ENCODE data around the gene BLMH.
"Not testable (repeated sequence)": the region's sequence is repeated elsewhere in the genome, so short reads cannot be mapped to it uniquely, and the experiment has no call there.

Gene BLMH

GRCh38 chr17:30230009-30230408 lies 61.7 kb downstream of the BLMH start:
- DNase-seq, result not testable (repeated sequence)

- DNase-seq, result no peak
These were observed 62.7 kb downstream of the BLMH start for GRCh38 chr17:30229012-30229411.

- no peak for DNase-seq
These were observed 63.7 kb downstream of the BLMH start for GRCh38 chr17:30228011-30228410.

GRCh38 chr17:30226878-30227277 lies 64.9 kb downstream of the BLMH start:
- no peak for DNase-seq

GRCh38 chr17:30225919-30226553 lies 65.7 kb downstream of the BLMH start:
- no peak for DNase-seq

GRCh38 chr17:30225112-30225511 lies 66.6 kb downstream of the BLMH start:
- no peak for DNase-seq

GRCh38 chr17:30224419-30224960 lies 67.3 kb downstream of the BLMH start:
- no peak for DNase-seq

GRCh38 chr17:30222721-30223175 lies 69.0 kb downstream of the BLMH start:
- no peak for DNase-seq

GRCh38 chr17:30222251-30222650 lies 69.5 kb downstream of the BLMH start:
- DNase-seq, result no peak

GRCh38 chr17:30221346-30221745 lies 70.4 kb downstream of the BLMH start:
- no peak for DNase-seq

- no peak for DNase-seq
These were observed 71.3 kb downstream of the BLMH start for GRCh38 chr17:30220414-30220813.

- DNase-seq, result no peak
These were observed 71.9 kb downstream of the BLMH start for GRCh38 chr17:30219833-30220232.

GRCh38 chr17:30219315-30219714 lies 72.4 kb downstream of the BLMH start:
- no peak for DNase-seq

GRCh38 chr17:30218799-30219198 lies 72.9 kb downstream of the BLMH start:
- no peak for DNase-seq

GRCh38 chr17:30217746-30218245 lies 73.9 kb downstream of the BLMH start:
- no peak for DNase-seq

GRCh38 chr17:30217054-30217453 lies 74.7 kb downstream of the BLMH start:
- DNase-seq, result no peak

- no peak for DNase-seq
These were observed 79.0 kb downstream of the BLMH start for GRCh38 chr17:30212750-30213149.

- no peak for DNase-seq
These were observed 80.4 kb downstream of the BLMH start for GRCh38 chr17:30211371-30211770.

GRCh38 chr17:30210901-30211300 lies 80.8 kb downstream of the BLMH start:
- DNase-seq, result no peak

- DNase-seq, result no peak
These were observed 81.4 kb downstream of the BLMH start for GRCh38 chr17:30210366-30210765.

GRCh38 chr17:30209930-30210329 lies 81.8 kb downstream of the BLMH start:
- no peak for DNase-seq

GRCh38 chr17:30208214-30208613 lies 83.5 kb downstream of the BLMH start:
- DNase-seq, result no peak

- DNase-seq, result no peak
These were observed 84.1 kb downstream of the BLMH start for GRCh38 chr17:30207655-30208054.

All from amygdala (tissue), 56 donors.